Measurements from ENCODE around the gene SMG6.
"Not testable (repeated sequence)": the region's sequence is repeated elsewhere in the genome, so short reads cannot be mapped to it uniquely, and the experiment has no call there.

The SMG6 gene

GRCh38 chr17:2019723-2020122 is 283.9 kb downstream of the SMG6 start:
- no peak for DNase-seq

DNA sequence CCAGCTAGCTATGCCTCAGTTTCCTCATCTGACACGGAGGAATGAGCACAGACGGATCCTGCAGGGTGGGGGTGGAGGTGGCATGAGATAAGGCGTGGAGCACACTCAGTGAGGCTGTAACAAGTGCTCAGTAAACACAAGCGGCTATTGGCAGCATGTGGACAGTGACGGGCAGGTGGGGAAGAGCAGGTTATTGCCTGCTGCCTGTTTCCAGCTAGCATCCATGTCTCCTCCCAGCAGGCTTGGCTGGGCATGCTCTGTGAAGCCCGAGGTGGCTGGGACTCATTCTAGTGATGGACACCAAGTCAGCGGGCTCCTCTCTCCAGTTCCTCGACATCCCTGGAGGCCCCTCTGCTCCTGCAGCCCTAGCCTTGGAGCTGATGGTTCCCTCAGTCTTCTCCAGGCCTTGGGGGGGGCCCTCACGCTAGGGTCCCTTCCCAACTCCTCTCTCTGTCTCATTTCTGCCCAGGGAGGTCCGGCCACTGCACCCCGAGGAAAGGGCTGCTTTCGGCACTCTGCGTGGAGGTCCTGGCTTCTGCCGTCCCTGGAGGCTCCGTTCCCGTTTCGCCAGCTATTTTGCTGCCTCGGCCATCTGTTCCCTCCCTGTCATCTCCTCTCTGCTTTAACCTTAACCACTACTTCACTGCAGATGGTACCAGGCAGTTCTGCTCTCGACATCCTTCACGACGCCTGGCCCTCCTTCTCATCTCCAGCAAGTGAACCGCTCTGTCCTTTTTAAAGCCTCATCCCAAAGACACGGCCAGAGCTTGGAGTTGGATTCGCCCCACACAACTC is 284.7 kb downstream of the SMG6 start:
- no peak for DNase-seq

DNA sequence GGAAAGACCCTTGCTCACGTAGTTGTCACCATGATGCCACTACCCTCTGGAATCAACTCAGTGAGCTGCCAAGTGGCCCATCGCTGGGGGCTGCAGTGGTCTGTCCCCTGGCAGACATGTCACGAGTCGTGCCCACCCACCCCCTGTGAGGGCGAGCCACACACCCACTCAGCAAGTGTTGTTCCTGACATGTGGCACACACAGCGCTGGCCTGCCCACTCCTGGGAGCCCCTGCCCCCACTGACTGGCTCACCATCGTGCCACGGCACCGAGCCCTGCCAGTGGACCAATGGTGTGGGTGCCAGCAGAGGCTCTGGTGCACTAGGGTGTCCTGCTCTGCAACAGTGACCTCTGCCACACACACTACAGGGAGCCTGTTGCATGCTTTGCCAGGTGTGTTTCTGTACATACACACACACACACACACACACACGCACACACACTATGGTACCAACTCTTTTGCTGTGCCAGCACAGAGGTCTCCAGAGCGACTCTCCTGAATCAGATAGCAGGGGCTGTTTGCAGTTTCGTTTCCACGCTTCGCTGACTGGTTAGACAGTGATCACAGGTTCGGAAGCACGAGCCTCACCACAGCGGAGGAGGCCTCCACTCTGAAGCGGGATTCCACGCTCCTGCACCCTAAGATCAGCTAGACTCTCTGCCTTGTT is 286.2 kb downstream of the SMG6 start:
- no peak for DNase-seq

DNA sequence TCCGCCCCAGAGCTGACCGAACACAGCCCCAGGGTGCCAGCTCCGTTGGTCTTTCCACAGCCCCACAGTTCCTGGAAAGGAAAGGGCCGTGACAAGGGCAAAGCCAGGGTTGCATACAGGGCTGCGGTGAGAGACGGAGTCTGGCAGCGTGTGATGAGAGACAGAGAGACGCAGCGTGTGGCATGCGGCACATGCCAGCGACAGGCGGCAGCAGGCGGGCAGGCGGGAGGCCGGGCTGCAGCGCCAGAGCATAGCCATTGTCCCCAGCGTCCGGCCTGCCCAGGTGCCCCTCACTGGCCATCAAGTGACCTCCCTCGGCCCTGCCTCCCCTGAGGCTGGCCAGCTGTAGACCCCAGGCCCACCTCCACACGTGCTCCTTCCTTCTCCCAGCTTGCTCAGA is 287.1 kb downstream of the SMG6 start:
- no peak for DNase-seq

GRCh38 chr17:2015314-2015713 is 288.3 kb downstream of the SMG6 start:
- no peak for DNase-seq

DNA sequence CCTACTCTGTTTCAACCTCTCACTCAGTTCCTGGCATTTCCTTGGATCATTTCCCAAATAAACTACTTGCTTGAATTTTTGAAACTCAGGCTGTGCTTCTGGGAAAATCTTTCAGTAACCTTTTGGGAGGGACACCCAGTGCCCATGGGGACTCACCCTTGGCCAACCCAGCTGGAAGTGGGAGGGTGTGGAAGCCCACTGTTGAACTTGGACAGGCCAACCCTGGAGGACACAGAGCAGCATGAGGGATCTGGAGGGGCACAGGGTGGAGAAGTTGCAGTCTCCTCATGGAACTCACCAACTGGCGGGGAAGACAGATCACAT is 289.6 kb downstream of the SMG6 start:
- no peak for DNase-seq

DNA sequence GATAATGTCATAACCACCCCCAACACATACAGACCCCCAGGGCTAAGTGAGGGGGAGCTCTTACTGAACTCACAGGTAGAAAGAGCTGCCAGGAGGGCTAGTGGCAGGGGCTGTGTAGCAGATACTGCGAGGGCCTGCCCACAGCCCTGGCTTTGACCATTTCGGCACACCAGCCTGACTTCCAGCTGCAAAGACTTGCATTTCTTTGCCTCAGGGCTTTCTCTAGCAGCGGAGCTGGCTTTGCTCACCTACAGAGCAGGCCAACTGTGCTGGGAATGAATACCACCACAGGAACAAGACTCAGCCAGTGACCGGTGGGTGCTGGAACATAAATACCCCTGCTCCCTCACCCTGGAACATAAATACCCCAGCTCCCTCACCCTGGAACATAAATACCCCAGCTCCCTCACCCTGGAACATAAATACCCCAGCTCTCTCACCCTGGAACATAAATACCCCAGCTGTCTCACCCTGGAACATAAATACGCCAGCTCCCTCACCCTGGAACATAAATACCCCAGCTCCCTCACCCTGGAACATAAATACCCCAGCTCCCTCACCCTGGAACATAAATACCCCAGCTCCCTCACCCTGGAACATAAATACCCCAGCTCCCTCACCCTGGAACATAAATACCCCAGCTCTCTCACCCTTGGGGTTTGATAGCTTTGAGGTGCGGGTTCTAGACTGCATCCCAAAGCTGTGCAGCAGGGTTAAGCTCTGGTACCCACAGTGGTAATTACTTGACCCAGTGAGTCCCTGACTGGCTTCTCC is 290.2 kb downstream of the SMG6 start:
- not testable (repeated sequence) for DNase-seq

DNA sequence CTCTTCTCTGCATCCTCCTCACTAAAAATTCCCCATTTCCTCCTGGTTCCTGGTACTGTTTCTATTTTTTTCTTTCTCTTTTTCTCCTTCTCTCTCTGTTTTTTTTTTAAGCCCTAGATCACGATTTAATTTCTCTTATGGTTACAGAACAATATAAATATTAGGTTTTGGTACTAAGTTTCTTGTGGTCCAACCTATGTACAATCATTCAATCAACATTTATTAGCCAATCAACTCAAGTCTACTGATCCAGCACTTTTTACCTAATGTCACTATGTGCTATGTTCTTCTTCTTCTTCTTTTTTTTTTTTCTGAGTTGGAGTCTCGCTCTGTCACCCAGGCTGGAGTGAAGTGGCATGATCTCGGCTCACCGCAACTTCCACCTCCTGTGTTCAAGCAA is 291.1 kb downstream of the SMG6 start:
- no peak for DNase-seq

- no peak for DNase-seq
These were observed 291.9 kb downstream of the SMG6 start for GRCh38 chr17:2011411-2012371.
